HepG2 (cell line): ENCODE data around the gene HS2ST1. TPM values are rescaled to one million over a fixed set of nuclear protein-coding genes. Genes with fewer than 3 reads are reported as not detected.

ENCODE experiments used
- ASH2L ChIP-seq: fragments of 300-600, 200-600 bp; sonication (generic); IDR thresholded peaks from 2 replicates; pipeline ENCODE4 v1.7.0; 2017; ENCODE audit warnings: low read depth, mild to moderate bottlenecking, moderate library complexity, mixed read lengths, low read length; ENCODE audit not compliant: insufficient read length
- DRAP1 ChIP-seq: IDR thresholded peaks from 2 replicates; pipeline ENCODE4 v1.6.1; 2016; ENCODE audit warnings: missing genetic modification reagents, missing compliant biosample characterization
- ESRRA ChIP-seq: sonication (generic); formaldehyde crosslinking; IDR thresholded peaks from 2 replicates; pipeline ENCODE4 v1.5.1; 2020; ENCODE audit warnings: mild to moderate bottlenecking, low read depth, missing genetic modification reagents
- HNF4A ChIP-seq: sonication (generic); formaldehyde crosslinking; IDR thresholded peaks from 2 replicates; pipeline ENCODE4 v1.4.0; 2020; ENCODE audit warnings: missing genetic modification reagents
- HOMEZ ChIP-seq: IDR thresholded peaks from 2 replicates; pipeline ENCODE4 v1.6.1; 2016; ENCODE audit warnings: low read depth
- NFAT5 ChIP-seq: sonication (generic); formaldehyde crosslinking; IDR thresholded peaks from 2 replicates; pipeline ENCODE4 v1.4.0; 2020; ENCODE audit warnings: missing genetic modification reagents
- PAXIP1 ChIP-seq: sonication (generic); formaldehyde crosslinking; conservative IDR thresholded peaks from 2 replicates; pipeline ENCODE4 v1.4.0; 2020; ENCODE audit warnings: mild to moderate bottlenecking, missing genetic modification reagents, moderate library complexity
- RNF219 ChIP-seq: sonication (generic); formaldehyde crosslinking; IDR thresholded peaks from 2 replicates; pipeline ENCODE4 v1.5.0; 2020; ENCODE audit warnings: mild to moderate bottlenecking, missing genetic modification reagents
- SP1 ChIP-seq, 2 experiments: fragments of 450-650 bp in 1 of 2; sonication (generic) in 1 of 2; formaldehyde crosslinking in 1 of 2; IDR thresholded peaks; 2 replicates each; pipeline versions ENCODE4 v1.4.0 to v1.6.1; 2016 to 2020; ENCODE audit warnings: missing genetic modification reagents in 1 of 2
- ZNF691 ChIP-seq: sonication (generic); formaldehyde crosslinking; IDR thresholded peaks from 2 replicates; pipeline ENCODE4 v1.4.0; 2020; ENCODE audit warnings: missing genetic modification reagents, low read depth, mild to moderate bottlenecking, borderline replicate concordance
- ZNF704 ChIP-seq: sonication (generic); formaldehyde crosslinking; IDR thresholded peaks from 2 replicates; pipeline ENCODE4 v1.8.1; 2023; ENCODE audit warnings: mild to moderate bottlenecking, inconsistent platforms, moderate library complexity, missing genetic modification reagents, borderline replicate concordance
- polyA plus RNA-seq, 8 experiments: library from polyadenylated mRNA; depleted of rRNA in 3 of 8; stranded (reverse) in 7 of 8; unstranded in 1 of 8; fragments of >200 nt; fragmentation: Illumina TruSeq in 4 of 8; extraction: Trizol in 4 of 8; gene quantifications; 2 replicates each; pipeline versions ENCODE4 v1.2.1 to v1.2.3, GENCODE V29; 2011 to 2016; ENCODE audit warnings: low read depth in 4 of 8, missing spikeins in 1 of 8, mixed read lengths in 1 of 8; ENCODE audit not compliant: insufficient read depth in 1 of 8
- total RNA-seq, 5 experiments: library from RNA; depleted of rRNA; stranded (reverse); fragments of >200 nt; fragmentation: Illumina TruSeq; extraction: Trizol; gene quantifications; 2 replicates each; pipeline ENCODE4 v1.2.3, GENCODE V29; 2016; ENCODE audit warnings: low read depth in 1 of 5

Gene HS2ST1
- total and polyA plus RNA-seq, 2 of the 13 experiments (the other 11 are each of a cell fraction or from before 2014, with no cell fraction given), result 22.1 to 58.7 TPM

- peak; percentile 39; the same call in 1 of the 2 replicates for TF ChIP-seq PAXIP1 (CRISPR knock-in tag)
- TF ChIP-seq ESRRA (CRISPR knock-in tag), result no peak
- peak; percentile 24 for TF ChIP-seq ASH2L
- no peak for TF ChIP-seq HOMEZ (CRISPR knock-in tag)
- TF ChIP-seq NFAT5 (CRISPR knock-in tag), result no peak
- no peak for TF ChIP-seq ZNF704 (CRISPR knock-in tag)
- TF ChIP-seq DRAP1 (CRISPR knock-in tag), result no peak
- no peak for TF ChIP-seq RNF219 (CRISPR knock-in tag)
- TF ChIP-seq ZNF691 (CRISPR knock-in tag), result no peak
- TF ChIP-seq SP1 (IDR thresholded peaks at IDR 0.05), result no peak
- TF ChIP-seq SP1 (CRISPR knock-in tag; IDR thresholded peaks at IDR 0.05), result no peak
- peak; percentile 66 for TF ChIP-seq HNF4A (CRISPR knock-in tag)
Observed at GRCh38 chr1:87111659-87112371, 197.4 kb downstream of the HS2ST1 start (continued).
